ENCODE measurements around the gene MAPK8IP2. TPM values are rescaled to one million over a fixed set of nuclear protein-coding genes. Genes with fewer than 3 reads are reported as not detected.

The MAPK8IP2 gene
- total and polyA plus RNA-seq, 2 of the 4 experiments (the other 2 are of a cell fraction): under 0.01 to 0.14 TPM

DNA sequence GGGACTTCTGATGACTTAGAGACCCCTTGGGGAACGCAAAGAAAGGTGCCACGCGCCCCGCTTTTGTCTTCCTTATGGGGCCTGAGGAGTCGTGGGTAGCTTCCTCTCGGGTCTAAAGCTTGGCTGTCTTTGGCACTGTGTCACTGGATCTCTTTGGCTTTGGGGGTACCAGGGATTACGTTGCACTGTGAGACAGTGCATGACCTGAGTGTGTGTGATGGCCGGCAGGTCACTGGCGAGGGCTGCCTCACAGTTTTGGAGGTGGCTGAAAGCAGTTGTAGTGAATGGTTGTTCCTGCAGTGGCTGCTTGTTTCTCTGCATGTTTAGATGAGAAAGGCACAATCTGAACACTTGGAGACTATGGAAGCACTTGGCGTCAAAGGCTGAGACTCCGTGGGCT lies 33.2 kb downstream of the MAPK8IP2 start:
- ATAC-seq (ENCODE audit: low read depth): no peak
- Histone ChIP-seq H3K4me2 (ENCODE audit: low read depth, low read length) (no peak overlapping the region), H2AK9ac (replicated peaks; ENCODE audit: low read depth, low read length, poor library complexity) (no peak overlapping the region), H2BK15ac (ENCODE audit: low read depth, low read length) (no peak overlapping the region), H4K5ac (ENCODE audit: low read depth, low read length) (no peak overlapping the region), H2AK5ac (ENCODE audit: low read depth, low read length) (no peak overlapping the region), H3K9me1 (ENCODE audit: insufficient read depth, low read length) (peaks cover 2% of the 10 kb centered on the region), H3K56ac (ENCODE audit: extremely low read depth, insufficient read depth, low read length) (no peak overlapping the region), H4K20me1 (ENCODE audit: insufficient read depth, low read length) (0 out of 2 replicates have a peak, but pooled peaks cover 1% of the 10 kb centered on the region), H3K4me1 (ENCODE audit: control insufficient read depth, insufficient read depth, low read length) (peaks cover 2% of the 10 kb centered on the region; the same call in 1 of the 2 replicates), H3K79me1 (ENCODE audit: low read depth in 1 of 2, low read length in 2 of 2) (peaks cover 2% of the 10 kb centered on the region in 2 experiments; a peak in 2 of 4 replicates), H2AFZ (replicated peaks; ENCODE audit: low read length, poor library complexity) (no peak overlapping the region), H3K9me3 (ENCODE audit: control insufficient read depth, insufficient read depth, low read length) (no peaks in the 10 kb centered on the region), H2BK120ac (ENCODE audit: low read depth, low read length) (no peak overlapping the region), H3K27me3 (ENCODE audit: control insufficient read depth, insufficient read depth, low read length) (peaks cover 13% of the 10 kb centered on the region), H2BK5ac (ENCODE audit: low read depth, low read length, poor library complexity, severe bottlenecking) (no peak overlapping the region), H3K36me3 (ENCODE audit: control insufficient read depth, insufficient read depth, low read length) (no peaks in the 10 kb centered on the region), H3K27ac (ENCODE audit: insufficient read depth, low read length) (no peak overlapping the region), H3K4ac (ENCODE audit: low read depth, low read length) (no peak overlapping the region), H3K23ac (ENCODE audit: low read depth, low read length) (no peak overlapping the region), H2BK20ac (ENCODE audit: low read depth, low read length) (no peak overlapping the region), H4K91ac (ENCODE audit: insufficient read depth, low read depth, low read length) (no peak overlapping the region), H3K9ac (ENCODE audit: low read depth, low read length) (no peak overlapping the region), H3K14ac (replicated peaks; ENCODE audit: low read depth, low read length) (no peak overlapping the region), H3K18ac (ENCODE audit: low read depth, low read length) (no peak overlapping the region), H3K4me3 (ENCODE audit: insufficient read depth, low read depth, low read length) (no peak overlapping the region), H4K8ac (ENCODE audit: low read depth in 2 of 2, low read length in 2 of 2) (no peak overlapping the region)
- intact Hi-C loops (cut with micrococcal nuclease) (no loop called here), dilution Hi-C loops (cut with HindIII; ENCODE audit: low sequenced_read_pairs, unreplicated experiment) (no loop called here), in situ Hi-C loops (cut with MboI; ENCODE audit: low sequenced_read_pairs) (no loop called here)
- no TSS peak for BruUV-seq (replicated peaks)
- CTCF ChIA-PET: no interaction called here
- DNase-seq: no peak
- POLR2A ChIA-PET (ENCODE audit: unreplicated experiment): no interaction called here
- WGBS, 2 experiments (ENCODE audit: extremely low coverage in 2 of 2, insufficient read length in 1 of 2): 54% methylated on average over 2 of the region's 11 CpGs; no CpG with 5 or more reads in 1 of the 2 experiments
- TF ChIP-seq, protein P1, sequence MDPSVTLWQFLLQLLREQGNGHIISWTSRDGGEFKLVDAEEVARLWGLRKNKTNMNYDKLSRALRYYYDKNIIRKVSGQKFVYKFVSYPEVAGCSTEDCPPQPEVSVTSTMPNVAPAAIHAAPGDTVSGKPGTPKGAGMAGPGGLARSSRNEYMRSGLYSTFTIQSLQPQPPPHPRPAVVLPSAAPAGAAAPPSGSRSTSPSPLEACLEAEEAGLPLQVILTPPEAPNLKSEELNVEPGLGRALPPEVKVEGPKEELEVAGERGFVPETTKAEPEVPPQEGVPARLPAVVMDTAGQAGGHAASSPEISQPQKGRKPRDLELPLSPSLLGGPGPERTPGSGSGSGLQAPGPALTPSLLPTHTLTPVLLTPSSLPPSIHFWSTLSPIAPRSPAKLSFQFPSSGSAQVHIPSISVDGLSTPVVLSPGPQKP (IDR thresholded peaks at IDR 0.05; ENCODE audit: borderline replicate concordance, low read depth, low read length): no peak
- TF ChIP-seq BHLHE40 (IDR thresholded peaks at IDR 0.05; ENCODE audit: low read depth, low read length): no peak
- no peak for TF ChIP-seq NFE2L2 (IDR thresholded peaks at IDR 0.05; ENCODE audit: low read depth, low read length)
- TF ChIP-seq CHD1 (IDR thresholded peaks at IDR 0.05; ENCODE audit: low read depth, low read length): no peak
- TF ChIP-seq MXI1 (IDR thresholded peaks at IDR 0.05; ENCODE audit: borderline replicate concordance, low read depth, low read length): no peak
